HEK293 (cell line): ENCODE data around the gene C7orf33.

Source experiments
- ATF2 ChIP-seq: fragments of 450-650 bp; formaldehyde crosslinking; IDR thresholded peaks from 2 replicates; pipeline ENCODE4 v1.5.1; 2016; ENCODE audit warnings: missing biosample characterization, missing genetic modification characterization, low read depth
- BCL6B ChIP-seq: fragments of 450-650 bp; formaldehyde crosslinking; IDR thresholded peaks from 2 replicates; pipeline ENCODE4 v1.5.1; 2017; ENCODE audit warnings: missing biosample characterization, missing genetic modification characterization
- ELK4 ChIP-seq: IDR thresholded peaks from 2 replicates; pipeline ENCODE4 v1.6.1; 2011; ENCODE audit warnings: mild to moderate bottlenecking, low read depth, low read length, borderline replicate concordance
- GLI4 ChIP-seq: fragments of 450-650 bp; formaldehyde crosslinking; IDR thresholded peaks from 2 replicates; pipeline ENCODE4 v1.5.1; 2016; ENCODE audit warnings: missing biosample characterization, missing genetic modification characterization
- KLF17 ChIP-seq: fragments of 450-650 bp; formaldehyde crosslinking; IDR thresholded peaks from 2 replicates; pipeline ENCODE4 v1.5.1; 2016; ENCODE audit warnings: missing biosample characterization, missing genetic modification characterization
- KLF7 ChIP-seq: fragments of 450-650 bp; formaldehyde crosslinking; IDR thresholded peaks from 2 replicates; pipeline ENCODE4 v1.5.1; 2016; ENCODE audit warnings: missing biosample characterization, missing genetic modification characterization, borderline replicate concordance
- KLF9 ChIP-seq: fragments of 450-650 bp; formaldehyde crosslinking; IDR thresholded peaks from 2 replicates; pipeline ENCODE4 v1.5.1; 2016; ENCODE audit warnings: missing biosample characterization, missing genetic modification characterization, low read depth
- MYNN ChIP-seq: fragments of 450-650 bp; formaldehyde crosslinking; IDR thresholded peaks from 2 replicates; pipeline ENCODE4 v1.5.1; 2016; ENCODE audit warnings: missing biosample characterization, missing genetic modification characterization, borderline replicate concordance
- MZF1 ChIP-seq: fragments of 450-650 bp; formaldehyde crosslinking; IDR thresholded peaks from 2 replicates; pipeline ENCODE4 v1.5.1; 2017; ENCODE audit warnings: missing biosample characterization, missing genetic modification characterization, borderline replicate concordance
- SCRT1 ChIP-seq: fragments of 450-650 bp; formaldehyde crosslinking; IDR thresholded peaks from 2 replicates; pipeline ENCODE4 v1.5.1; 2016; ENCODE audit warnings: missing biosample characterization, missing genetic modification characterization, borderline replicate concordance
- ZFHX2 ChIP-seq: fragments of 450-650 bp; formaldehyde crosslinking; conservative IDR thresholded peaks from 2 replicates; pipeline ENCODE4 v1.5.1; 2016; ENCODE audit warnings: missing biosample characterization, missing genetic modification characterization
- ZNF121 ChIP-seq: fragments of 450-650 bp; formaldehyde crosslinking; IDR thresholded peaks from 2 replicates; pipeline ENCODE4 v1.5.1; 2016; ENCODE audit warnings: missing biosample characterization, missing genetic modification characterization
- ZNF157 ChIP-seq: fragments of 450-650 bp; formaldehyde crosslinking; IDR thresholded peaks from 2 replicates; pipeline ENCODE4 v1.5.1; 2016; ENCODE audit warnings: missing biosample characterization, missing genetic modification characterization
- ZNF175 ChIP-seq: fragments of 450-650 bp; formaldehyde crosslinking; IDR thresholded peaks from 2 replicates; pipeline ENCODE4 v1.5.1; 2016; ENCODE audit warnings: missing biosample characterization, missing genetic modification characterization
- ZNF18 ChIP-seq: fragments of 450-650 bp; formaldehyde crosslinking; IDR thresholded peaks from 2 replicates; pipeline ENCODE4 v1.5.1; 2016; ENCODE audit warnings: missing biosample characterization, missing genetic modification characterization
- ZNF19 ChIP-seq: fragments of 450-650 bp; formaldehyde crosslinking; IDR thresholded peaks from 2 replicates; pipeline ENCODE4; 2016; ENCODE audit warnings: missing biosample characterization, missing genetic modification characterization, low read depth
- ZNF214 ChIP-seq: fragments of 450-650 bp; formaldehyde crosslinking; IDR thresholded peaks from 2 replicates; pipeline ENCODE4 v1.5.1; 2017; ENCODE audit warnings: missing biosample characterization, mild to moderate bottlenecking, missing genetic modification characterization, borderline replicate concordance
- ZNF221 ChIP-seq: fragments of 450-650 bp; formaldehyde crosslinking; IDR thresholded peaks from 2 replicates; pipeline ENCODE4 v1.5.1; 2017; ENCODE audit warnings: missing biosample characterization, missing genetic modification characterization, borderline replicate concordance
- ZNF239 ChIP-seq: fragments of 450-650 bp; formaldehyde crosslinking; IDR thresholded peaks from 2 replicates; pipeline ENCODE4 v1.5.1; 2016; ENCODE audit warnings: missing biosample characterization, missing genetic modification characterization
- ZNF266 ChIP-seq: fragments of 450-650 bp; formaldehyde crosslinking; IDR thresholded peaks from 2 replicates; pipeline ENCODE4 v1.5.1; 2016; ENCODE audit warnings: missing biosample characterization, missing genetic modification characterization, low read depth
- ZNF302 ChIP-seq: fragments of 450-650 bp; formaldehyde crosslinking; IDR thresholded peaks from 2 replicates; pipeline ENCODE4 v1.5.1; 2016; ENCODE audit warnings: missing biosample characterization, missing genetic modification characterization, low read depth
- ZNF311 ChIP-seq: fragments of 450-650 bp; formaldehyde crosslinking; IDR thresholded peaks from 2 replicates; pipeline ENCODE4 v1.5.1; 2017; ENCODE audit warnings: missing biosample characterization, missing genetic modification characterization, borderline replicate concordance
- ZNF324 ChIP-seq: fragments of 450-650 bp; formaldehyde crosslinking; IDR thresholded peaks from 2 replicates; pipeline ENCODE4 v1.5.1; 2016; ENCODE audit warnings: missing biosample characterization, missing genetic modification characterization
- ZNF335 ChIP-seq: fragments of 450-650 bp; formaldehyde crosslinking; conservative IDR thresholded peaks from 2 replicates; pipeline ENCODE4 v1.5.1; 2016; ENCODE audit warnings: missing biosample characterization, missing genetic modification characterization
- ZNF354C ChIP-seq: fragments of 450-650 bp; formaldehyde crosslinking; IDR thresholded peaks from 2 replicates; pipeline ENCODE4 v1.5.1; 2016; ENCODE audit warnings: missing biosample characterization, missing genetic modification characterization, low read depth, borderline replicate concordance
- ZNF37A ChIP-seq: fragments of 450-650 bp; IDR thresholded peaks from 2 replicates; pipeline ENCODE4 v1.5.1; 2018; ENCODE audit warnings: missing biosample characterization, missing genetic modification characterization
- ZNF510 ChIP-seq: fragments of 450-650 bp; formaldehyde crosslinking; IDR thresholded peaks from 2 replicates; pipeline ENCODE4 v1.5.1; 2018; ENCODE audit warnings: mild to moderate bottlenecking, missing genetic modification characterization, missing biosample characterization; ENCODE audit not compliant: insufficient replicate concordance
- ZNF560 ChIP-seq: fragments of 450-650 bp; formaldehyde crosslinking; IDR thresholded peaks from 2 replicates; pipeline ENCODE4 v1.5.1; 2017; ENCODE audit warnings: missing biosample characterization, missing genetic modification characterization, borderline replicate concordance
- ZNF580 ChIP-seq: fragments of 450-650 bp; formaldehyde crosslinking; IDR thresholded peaks from 2 replicates; pipeline ENCODE4 v1.5.1; 2016; ENCODE audit warnings: missing biosample characterization, missing genetic modification characterization
- ZNF596 ChIP-seq: fragments of 450-650 bp; IDR thresholded peaks from 2 replicates; pipeline ENCODE4 v1.5.0; 2018; ENCODE audit warnings: missing biosample characterization, mild to moderate bottlenecking, missing genetic modification characterization, moderate library complexity
- ZNF629 ChIP-seq: fragments of 450-650 bp; formaldehyde crosslinking; IDR thresholded peaks from 2 replicates; pipeline ENCODE4 v1.5.1; 2017; ENCODE audit warnings: missing biosample characterization, missing genetic modification characterization
- ZNF701 ChIP-seq: fragments of 450-650 bp; formaldehyde crosslinking; IDR thresholded peaks from 2 replicates; pipeline ENCODE4 v1.5.1; 2016; ENCODE audit warnings: missing biosample characterization, missing genetic modification characterization
- ZNF776 ChIP-seq: fragments of 450-650 bp; formaldehyde crosslinking; IDR thresholded peaks from 2 replicates; pipeline ENCODE4 v1.5.0; 2017; ENCODE audit warnings: missing biosample characterization, missing genetic modification characterization, borderline replicate concordance
- ZNF837 ChIP-seq: fragments of 450-650 bp; formaldehyde crosslinking; IDR thresholded peaks from 2 replicates; pipeline ENCODE4 v1.5.1; 2016; ENCODE audit warnings: missing biosample characterization, missing genetic modification characterization

Gene C7orf33

GRCh38 chr7:148623586-148624282 lies 33.2 kb downstream of the C7orf33 start (continued):
- TF ChIP-seq ZNF580 (tag by site-specific recombination) (0 out of 2 replicates have a peak, but pooled peaks have one; percentile 2), KLF17 (tag by site-specific recombination) (no peak), ZNF214 (tag by site-specific recombination) (no peak), ZNF239 (no peak), ATF2 (tag by site-specific recombination) (no peak), BCL6B (0 out of 2 replicates have a peak, but pooled peaks have one; percentile 10), ZNF354C (tag by site-specific recombination) (0 out of 2 replicates have a peak, but pooled peaks have one; percentile 37), ZNF510 (no peak), ZNF175 (tag by site-specific recombination) (no peak), ZNF37A (tag by site-specific recombination) (no peak), MZF1 (no peak), ZNF311 (tag by site-specific recombination) (no peak), ZNF596 (tag by site-specific recombination) (no peak), GLI4 (tag by site-specific recombination) (no peak), ZNF335 (tag by site-specific recombination) (peak; percentile 80), ZNF121 (tag by site-specific recombination) (no peak), ZFHX2 (no peak), ZNF701 (tag by site-specific recombination) (no peak), ZNF324 (tag by site-specific recombination) (no peak), ZNF157 (tag by site-specific recombination) (no peak), ZNF776 (tag by site-specific recombination) (no peak), ZNF18 (tag by site-specific recombination) (no peak), ELK4 (no peak), ZNF560 (tag by site-specific recombination) (no peak), KLF9 (tag by site-specific recombination) (no peak), ZNF302 (tag by site-specific recombination) (no peak), ZNF19 (tag by site-specific recombination) (no peak), ZNF266 (tag by site-specific recombination) (no peak), SCRT1 (tag by site-specific recombination) (no peak), ZNF221 (tag by site-specific recombination) (no peak), ZNF837 (tag by site-specific recombination) (no peak), ZNF629 (tag by site-specific recombination) (no peak), MYNN (no peak), KLF7 (tag by site-specific recombination) (no peak)
